Measurements from ENCODE around the gene B4GALT4. TPM values are rescaled to one million over a fixed set of nuclear protein-coding genes. Genes with fewer than 3 reads are reported as not detected.

The B4GALT4 gene
- total and polyA plus RNA-seq, 2 of the 8 experiments (the other 6 are each of a cell fraction or from before 2014, with no cell fraction given), result 14.6 to 44.7 TPM

DNA sequence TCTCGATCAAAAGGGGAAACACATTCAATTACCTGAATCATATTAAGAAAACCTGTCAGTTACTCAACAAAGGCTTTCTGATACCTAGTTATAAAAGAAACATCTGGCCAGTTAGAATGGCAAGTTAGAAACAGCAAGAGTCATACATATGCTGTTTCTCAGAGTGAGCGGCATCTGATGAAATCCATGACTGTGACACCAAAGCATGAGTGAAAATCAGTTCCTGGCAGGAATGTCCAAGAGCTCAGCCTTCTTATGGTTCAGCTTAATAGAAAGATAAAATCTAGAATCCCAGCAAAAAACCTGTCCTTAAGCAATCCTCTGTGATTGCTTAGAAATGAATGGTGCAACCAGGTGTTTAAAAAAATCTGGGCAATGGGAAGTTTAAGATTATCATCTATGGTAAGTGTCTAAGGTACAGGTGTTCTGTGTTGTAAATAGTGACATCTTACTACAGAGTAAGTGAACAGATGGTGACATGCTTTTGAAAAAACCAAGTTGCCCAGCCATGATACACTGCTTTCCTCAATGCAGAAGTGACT lies 18.8 kb downstream of the B4GALT4 start (continued):
- TF ChIP-seq, protein P1, sequence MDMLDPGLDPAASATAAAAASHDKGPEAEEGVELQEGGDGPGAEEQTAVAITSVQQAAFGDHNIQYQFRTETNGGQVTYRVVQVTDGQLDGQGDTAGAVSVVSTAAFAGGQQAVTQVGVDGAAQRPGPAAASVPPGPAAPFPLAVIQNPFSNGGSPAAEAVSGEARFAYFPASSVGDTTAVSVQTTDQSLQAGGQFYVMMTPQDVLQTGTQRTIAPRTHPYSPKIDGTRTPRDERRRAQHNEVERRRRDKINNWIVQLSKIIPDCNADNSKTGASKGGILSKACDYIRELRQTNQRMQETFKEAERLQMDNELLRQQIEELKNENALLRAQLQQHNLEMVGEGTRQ (IDR thresholded peaks at IDR 0.05; ENCODE audit: low read length), result no peak
- no peak for TF ChIP-seq TAF7 (optimal IDR thresholded peaks at IDR 0.05; ENCODE audit: borderline replicate concordance, low read depth, low read length)
- no peak for TF ChIP-seq SIRT6 (IDR thresholded peaks at IDR 0.05; ENCODE audit: low read length)
- TF ChIP-seq CREB1 (IDR thresholded peaks at IDR 0.05), result no peak
- TF ChIP-seq YY1 (IDR thresholded peaks at IDR 0.05; ENCODE audit: low read depth, low read length), result no peak
- TF ChIP-seq RBBP5 (IDR thresholded peaks at IDR 0.05; ENCODE audit: borderline replicate concordance, low read depth, low read length), result no peak
